ENCODE data around the gene XXYLT1.
"Not testable (repeated sequence)": the region's sequence is repeated elsewhere in the genome, so short reads cannot be mapped to it uniquely, and the experiment has no call there.

Gene XXYLT1

GRCh38 chr3:195249858-195250464 is 21.0 kb downstream of the XXYLT1 start:
- DNase-seq = no peak

GRCh38 chr3:195249057-195249770 is 21.7 kb downstream of the XXYLT1 start:
- DNase-seq = no peak

DNA sequence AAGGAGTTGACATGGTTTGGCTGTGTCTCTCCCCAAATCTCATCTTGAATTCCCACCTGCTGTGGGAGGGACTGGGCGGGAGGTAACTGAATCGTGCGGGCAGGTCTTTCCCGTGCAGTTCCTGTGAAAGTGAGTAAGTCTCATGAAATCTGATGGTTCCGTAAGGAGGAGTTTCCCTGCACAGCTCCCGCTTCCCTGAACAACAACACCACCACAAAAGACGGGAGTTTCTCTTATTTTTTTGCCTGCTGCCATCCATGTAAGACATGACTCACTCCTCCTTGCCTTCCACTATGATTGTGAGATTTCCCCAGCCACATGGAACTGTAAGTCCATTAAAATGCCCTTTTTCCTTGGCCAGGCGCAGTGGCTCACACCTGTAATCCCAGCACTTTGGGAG is 22.7 kb downstream of the XXYLT1 start:
- DNase-seq = no peak

DNA sequence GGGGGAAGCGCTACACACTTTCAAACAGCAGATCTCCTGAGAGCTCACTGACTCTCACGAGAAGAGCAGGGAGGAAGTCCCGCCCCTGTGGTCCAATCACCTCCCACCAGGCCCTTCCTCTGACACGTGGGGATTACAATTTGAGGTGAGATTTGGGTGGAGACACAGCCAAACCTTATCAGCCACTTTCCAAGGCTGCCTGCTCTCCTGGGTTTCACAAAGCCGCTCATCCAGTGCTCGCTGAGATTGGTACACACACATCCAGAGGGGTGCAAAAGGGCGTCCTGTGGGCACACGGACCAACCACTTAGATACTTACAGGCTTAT is 23.1 kb downstream of the XXYLT1 start:
- no peak for DNase-seq

DNA sequence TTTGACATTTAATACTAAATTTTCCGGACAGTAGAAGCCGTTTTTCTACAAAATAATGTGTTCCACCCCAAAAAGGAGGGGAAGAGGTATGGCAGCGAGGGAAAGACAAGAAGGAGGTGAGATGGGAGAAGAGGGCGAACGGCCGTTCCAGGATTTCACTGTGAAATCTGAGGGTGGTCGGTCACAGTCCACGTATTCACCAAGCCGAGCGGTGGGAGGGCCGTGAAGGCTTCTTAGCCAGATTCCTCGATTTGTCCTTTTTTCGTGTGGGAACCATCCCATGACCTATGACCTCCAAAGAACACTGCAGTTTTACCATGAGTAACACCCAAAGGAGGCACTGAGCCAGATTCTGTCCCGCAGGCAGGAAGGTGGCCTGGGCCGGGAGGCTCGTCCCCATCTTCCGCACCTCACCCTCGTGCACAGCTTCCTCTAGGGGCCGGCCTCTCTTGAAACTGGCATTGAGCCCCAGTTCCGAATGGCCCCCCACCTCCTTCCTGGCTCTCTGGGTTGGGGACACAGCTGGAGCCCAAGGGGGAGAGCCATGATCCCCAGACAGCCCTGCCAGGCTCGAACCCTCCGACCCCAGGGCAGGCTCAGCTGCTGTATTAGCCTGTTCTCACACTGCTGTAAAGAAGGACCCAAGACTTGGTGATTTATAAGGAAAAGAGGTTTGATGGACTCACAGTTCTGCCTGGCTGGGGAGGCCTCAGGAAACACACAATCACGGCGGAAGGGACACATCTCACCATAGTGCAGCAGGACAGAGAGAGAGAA is 23.7 kb downstream of the XXYLT1 start:
- DNase-seq = no peak

DNA sequence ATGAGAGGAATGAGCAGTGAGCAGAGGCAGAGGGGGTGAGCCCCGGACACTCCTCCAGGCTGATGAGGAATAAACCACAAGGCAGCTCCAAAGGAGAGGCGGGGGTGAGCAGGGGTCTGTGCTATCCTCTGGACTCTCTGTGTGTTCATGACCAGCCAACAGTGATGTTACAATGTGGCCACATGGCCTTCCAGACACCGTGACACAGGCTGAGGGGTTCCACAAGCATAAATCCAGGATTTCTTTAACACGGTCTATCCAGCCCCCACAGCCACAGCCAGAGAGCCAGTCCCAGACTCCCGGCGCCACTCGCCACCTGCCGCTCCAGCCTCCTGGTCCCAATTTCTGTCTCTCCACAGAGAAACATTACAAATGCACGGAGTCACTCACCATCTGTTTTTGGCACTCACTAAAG is 24.4 kb downstream of the XXYLT1 start:
- no peak for DNase-seq

DNA sequence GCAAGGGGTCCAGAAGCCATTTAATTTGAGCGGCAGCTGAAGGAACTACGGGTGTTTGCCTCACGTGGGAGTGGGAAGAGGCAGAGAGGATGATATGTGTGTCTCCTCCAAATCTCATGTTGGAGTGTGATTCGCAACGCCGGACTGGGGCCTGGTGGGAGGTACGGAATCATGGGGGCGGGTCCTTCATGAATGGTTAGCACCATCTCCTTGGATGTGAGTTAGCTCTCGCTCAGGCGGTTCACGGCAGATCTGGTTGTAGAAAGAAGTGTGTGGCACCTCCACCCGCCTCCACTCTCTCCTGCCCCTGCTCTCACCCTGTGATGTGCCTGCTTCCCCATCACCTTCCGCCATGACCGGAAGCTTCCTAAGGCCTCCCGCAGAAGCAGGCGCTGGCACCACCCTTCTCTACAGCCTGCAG is 25.4 kb downstream of the XXYLT1 start:
- DNase-seq = no peak

DNA sequence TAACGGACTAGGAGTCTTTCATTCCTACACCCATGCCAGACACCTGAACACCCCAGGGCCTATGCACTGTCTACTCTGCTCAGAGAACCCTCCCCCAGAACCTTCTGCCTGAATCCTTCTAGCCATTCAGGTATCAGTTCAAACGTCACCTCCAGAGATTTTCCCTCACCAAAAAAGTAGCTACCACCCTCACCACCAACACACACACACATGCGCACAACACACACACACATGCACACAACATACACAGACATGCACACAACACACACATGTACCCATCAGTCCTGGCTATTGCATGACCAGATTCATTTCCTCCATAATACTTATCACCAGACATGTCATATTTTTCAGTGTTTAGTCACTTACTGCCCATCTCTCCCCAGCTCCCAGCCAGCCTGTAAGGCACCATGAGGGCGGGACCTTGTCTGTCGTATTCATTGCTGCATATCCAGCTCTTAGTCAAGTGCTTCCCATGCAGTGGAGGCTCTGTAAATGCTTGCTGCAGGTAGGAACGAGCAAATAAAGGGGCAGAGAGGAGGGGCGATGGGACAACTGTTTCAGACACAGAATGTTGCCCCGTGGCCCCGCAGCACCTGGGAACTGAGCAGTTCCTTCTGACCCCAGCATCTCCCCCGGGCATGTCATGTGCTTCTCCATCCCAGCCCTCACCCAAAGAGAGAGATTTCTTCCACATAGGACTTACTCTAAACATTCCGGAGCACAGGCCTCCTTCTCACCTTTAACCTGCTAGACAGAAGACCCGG is 29.2 kb downstream of the XXYLT1 start:
- no peak for DNase-seq

GRCh38 chr3:195240939-195241338 is 30.0 kb downstream of the XXYLT1 start:
- DNase-seq = no peak

- no peak for DNase-seq
Observed at GRCh38 chr3:195240171-195240701, 30.7 kb downstream of the XXYLT1 start.

- DNase-seq = no peak
Observed at GRCh38 chr3:195239121-195239520, 31.8 kb downstream of the XXYLT1 start.

DNA sequence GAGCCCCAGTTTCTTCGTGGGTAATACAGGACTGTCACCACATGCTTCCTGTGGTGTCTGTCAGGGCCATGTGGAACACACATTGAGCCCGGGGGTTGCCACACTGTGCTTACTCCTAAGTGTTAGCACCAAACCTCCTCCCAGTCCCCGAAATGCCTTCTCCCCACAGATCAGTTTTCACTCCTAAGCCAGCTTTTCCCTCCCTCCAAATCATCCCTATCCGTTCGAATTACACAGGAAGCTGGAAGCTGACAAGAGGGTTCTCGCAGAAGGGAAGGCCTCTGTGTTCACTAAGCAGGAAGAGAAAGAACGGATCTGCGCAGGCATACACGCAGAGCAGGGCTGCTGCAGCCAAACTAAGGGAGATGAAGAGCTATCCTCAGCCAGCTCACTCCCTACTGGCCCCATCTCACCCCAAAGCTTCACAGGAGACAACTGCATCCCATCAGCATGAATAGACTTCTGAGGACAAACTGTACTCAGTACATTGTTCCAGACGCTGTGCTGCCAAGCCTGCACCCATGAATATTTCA is 32.3 kb downstream of the XXYLT1 start:
- no peak for DNase-seq

DNA sequence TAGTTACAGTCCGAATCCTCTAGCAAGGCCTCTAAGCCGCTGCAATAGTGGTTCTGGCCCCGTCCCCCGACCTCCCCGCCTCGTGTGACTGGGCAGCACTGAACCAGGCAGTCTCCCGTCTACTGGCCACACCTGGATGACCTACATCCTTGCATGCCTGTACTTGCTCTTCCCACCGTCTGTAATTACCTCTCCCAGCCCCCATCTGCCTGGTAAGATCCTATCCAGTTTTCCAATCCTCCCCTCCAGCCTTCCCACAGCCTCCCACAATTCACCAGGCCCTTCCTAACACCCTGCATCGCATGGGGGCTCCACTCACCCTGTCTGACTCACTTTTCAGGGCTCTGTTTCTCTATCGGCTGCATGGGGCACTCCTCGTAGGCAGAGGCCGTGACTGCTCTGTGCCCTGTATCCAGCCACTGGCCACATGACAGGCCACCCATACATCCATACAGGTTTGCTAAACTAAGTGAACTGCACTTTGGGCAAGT is 32.8 kb downstream of the XXYLT1 start:
- DNase-seq = no peak

DNA sequence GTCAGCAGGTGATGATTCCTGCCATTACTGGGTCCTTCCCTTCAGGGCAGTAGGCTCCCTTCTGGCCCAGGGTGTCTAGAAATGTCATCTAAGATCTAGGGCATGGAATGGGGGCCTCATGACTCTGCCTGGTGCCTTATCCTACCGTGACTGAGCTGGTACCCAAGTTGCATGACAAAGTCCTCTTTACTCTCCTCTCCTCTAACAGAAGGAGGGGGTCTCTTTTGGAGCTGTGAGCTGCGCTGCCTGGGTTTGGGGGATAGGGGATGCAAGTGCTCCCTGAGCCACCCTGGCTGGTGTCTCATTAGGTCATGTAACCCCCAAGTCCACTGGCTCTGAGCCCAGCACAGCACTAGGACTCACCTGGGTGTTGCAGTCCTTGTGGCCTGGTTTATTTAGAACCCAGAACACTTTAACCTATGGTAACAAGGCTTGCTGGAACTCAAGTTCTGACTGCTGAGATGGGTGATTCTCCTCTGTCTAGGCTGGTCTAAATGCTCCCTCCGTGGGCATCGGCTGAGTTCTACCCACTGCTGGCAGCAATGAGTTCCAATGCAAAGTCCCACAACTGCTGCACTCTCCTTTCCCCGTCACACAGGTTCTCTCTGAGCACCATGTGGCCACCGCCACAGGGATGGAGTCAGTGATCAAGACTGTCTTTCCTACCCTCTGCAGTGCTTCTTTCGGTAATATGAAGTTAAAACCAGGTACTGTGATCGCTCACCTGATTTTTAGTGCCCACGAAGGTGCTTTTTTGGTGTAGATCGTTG is 34.0 kb downstream of the XXYLT1 start:
- no peak for DNase-seq

DNA sequence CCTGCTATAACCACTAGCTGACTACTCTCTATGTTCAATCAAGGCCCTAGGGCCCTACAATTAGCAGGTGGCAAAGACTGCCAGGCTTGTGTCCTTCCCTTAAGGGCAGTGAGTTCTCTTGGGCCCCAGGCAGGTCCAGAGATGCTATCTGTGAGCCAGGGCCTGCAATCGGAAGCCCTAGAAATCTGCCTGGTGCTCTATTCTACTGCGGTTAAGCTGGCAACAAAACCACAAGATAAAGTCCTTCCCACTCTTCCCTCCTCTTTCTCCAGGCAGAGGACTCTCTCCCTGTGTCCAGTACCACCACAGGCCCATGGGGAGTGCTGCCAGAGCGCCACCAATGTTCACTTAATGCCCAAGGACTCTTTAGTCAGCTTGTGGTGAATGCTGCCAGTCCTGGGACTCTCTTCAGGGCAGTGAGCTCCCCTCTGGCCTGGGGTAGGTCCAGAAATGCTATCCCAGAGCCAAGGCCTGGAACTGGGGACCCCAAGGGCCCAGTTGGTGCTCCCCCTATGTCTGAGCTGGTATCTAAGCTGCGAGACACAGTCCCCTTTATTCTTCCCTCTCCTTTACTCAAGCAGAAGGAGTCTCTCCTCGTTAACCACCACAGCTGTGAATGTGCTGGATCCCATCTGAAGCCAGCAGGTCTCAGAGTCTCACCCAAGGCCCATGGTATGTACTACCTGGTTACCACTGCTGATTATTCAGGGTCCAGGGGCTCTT is 34.7 kb downstream of the XXYLT1 start:
- no peak for DNase-seq

DNA sequence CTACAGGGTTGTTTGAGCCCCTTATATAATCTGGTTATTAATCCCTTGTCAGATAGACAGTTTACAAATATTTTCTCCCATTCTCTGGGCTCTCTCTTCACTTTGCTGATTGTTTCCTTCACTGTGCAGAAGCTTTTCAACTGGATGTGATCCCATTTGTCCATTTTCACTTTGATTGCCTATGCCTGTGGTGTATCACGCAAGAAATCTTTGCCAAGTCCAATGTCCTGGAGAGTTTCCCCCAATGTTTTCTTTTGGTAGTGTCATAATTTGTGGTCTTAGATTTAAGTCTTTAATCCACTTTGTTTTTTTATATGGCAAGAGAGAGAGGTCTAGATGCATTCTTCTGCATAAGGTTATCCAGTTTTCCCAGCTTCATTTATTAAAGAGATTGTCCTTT is 40.7 kb downstream of the XXYLT1 start:
- no peak for DNase-seq

DNA sequence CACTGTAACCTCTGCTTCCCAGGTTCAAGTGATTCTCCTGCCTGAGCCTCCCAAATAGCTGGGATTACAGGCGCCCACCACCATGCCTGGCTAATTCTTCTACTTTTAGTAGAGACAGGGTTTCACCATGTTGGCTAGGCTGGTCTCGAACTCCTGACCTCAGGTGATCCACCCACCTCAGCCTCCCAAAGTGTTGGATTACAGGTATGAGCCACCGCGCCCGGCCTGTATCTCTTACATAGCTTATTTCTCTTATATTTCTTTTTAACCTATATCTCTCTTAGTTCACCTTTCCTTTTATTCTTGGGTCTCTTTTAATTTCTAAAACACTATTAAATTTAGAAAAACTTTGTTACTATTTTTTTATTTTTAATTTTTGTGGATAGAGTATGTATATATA is 42.1 kb downstream of the XXYLT1 start:
- not testable (repeated sequence) for DNase-seq

DNA sequence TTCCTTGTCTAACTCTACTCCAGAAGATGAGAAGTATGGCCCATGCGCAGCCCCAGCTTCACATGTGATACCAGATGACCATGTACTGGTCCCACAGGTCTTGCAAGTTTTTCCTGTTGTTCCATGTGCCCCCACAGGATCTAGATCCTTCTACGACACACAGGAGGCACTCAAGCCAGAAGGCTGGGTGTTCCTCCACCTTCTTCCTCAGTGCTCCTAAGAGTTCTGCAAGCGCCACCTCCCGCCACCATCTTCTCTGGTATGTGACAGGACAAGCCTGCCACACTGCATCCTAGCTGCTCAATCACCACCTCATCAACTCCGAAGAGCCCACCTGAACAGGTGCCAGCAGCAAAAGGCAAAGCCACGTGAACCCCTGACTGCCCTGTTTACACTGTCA is 43.1 kb downstream of the XXYLT1 start:
- no peak for DNase-seq

GRCh38 chr3:195226900-195227447 is 44.0 kb downstream of the XXYLT1 start:
- DNase-seq = no peak

DNA sequence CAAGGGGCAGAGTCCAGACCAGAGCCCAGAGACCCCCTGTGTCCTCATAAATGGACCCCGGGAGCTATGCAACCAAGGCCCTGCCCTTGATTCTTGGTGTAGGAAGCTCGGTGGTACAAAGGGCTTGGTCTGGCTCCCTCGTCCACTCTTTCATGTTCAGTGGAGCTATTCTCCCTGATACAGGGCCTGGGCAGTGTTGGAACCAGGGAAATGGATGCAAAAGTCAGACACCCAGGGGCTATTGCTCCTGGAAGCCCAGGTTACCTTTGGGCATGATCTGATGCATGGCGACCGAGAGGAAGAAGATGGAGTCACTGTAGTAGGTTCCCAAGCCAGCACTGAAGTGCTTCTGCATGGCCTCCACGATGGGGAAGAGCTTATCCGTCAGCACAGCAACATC is 44.5 kb downstream of the XXYLT1 start:
- DNase-seq = no peak
